ENCODE measurements around the gene IGFL1.
A peak's percentile ranks its signal among the peaks of the same experiment; 100 is the strongest.
"Not testable (repeated sequence)": the region's sequence is repeated elsewhere in the genome, so short reads cannot be mapped to it uniquely, and the experiment has no call there.

IGFL1 gene

DNA sequence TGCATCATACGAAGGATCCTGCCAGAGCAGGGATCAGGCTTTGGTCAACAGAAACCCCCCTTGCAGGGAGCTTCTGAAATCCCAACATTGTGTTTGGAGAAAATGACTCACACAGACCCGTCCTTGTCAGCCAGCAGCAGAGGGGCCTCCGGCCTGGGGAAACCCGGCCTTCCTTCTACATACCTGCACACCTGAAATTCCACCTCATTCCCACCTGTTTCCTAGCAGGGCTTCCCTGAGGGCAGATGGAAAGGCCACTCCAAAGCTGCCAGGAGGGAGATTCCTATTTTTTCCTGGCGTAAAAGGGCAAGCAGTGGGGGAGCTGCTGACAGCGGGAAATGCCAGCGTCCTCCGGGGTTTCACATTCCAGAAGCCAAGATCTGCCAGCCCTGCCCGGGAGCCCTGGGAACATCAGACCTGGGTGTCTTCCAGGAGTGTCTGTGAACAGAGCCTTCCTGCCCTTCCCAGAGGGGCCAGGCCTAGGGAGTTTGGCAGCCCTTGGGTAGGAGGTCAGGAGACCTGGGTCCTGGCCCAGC is 3.0 kb upstream of the IGFL1 start:
- no peak for ATAC-seq

DNA sequence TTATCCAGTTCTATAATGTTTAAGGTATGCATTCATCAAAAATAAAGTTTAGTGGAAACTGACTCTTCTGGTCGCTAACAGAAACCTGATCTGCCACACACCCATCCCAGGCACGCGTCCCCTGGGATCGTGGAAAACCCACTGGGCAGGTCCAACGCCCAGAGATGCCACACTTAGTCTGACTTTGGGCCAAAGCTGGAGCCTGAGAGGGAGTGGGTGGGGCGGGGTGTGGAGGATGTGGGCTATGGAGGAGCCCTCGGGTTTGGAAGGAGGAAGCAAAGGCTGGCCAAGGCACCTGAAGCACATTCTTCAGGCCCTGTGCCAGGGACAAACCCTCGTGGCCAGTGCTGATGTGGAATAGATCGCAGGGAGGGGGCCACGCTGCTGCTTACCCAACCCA is 2.5 kb downstream of the IGFL1 start:
- no peak for ATAC-seq

DNA sequence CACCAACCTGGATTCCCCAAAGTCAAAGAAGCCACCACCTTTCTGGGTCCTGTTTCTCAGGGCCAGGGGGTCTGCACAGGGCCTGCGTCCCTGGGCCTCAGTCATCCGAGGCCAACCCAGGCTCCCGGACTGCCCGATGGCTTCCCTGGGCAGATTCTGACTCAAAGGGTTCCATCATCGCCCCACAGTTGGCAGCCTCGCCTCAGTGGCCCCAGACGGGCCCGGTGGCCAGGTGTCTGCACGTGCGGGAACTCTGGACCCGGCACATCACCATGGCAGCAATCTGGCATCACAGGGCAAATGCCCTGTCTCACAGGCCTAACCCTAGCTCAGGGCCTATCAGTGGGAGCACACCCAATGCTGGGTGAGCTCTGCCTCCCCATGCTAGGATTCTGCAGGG is 2.9 kb downstream of the IGFL1 start:
- ATAC-seq, result no peak

DNA sequence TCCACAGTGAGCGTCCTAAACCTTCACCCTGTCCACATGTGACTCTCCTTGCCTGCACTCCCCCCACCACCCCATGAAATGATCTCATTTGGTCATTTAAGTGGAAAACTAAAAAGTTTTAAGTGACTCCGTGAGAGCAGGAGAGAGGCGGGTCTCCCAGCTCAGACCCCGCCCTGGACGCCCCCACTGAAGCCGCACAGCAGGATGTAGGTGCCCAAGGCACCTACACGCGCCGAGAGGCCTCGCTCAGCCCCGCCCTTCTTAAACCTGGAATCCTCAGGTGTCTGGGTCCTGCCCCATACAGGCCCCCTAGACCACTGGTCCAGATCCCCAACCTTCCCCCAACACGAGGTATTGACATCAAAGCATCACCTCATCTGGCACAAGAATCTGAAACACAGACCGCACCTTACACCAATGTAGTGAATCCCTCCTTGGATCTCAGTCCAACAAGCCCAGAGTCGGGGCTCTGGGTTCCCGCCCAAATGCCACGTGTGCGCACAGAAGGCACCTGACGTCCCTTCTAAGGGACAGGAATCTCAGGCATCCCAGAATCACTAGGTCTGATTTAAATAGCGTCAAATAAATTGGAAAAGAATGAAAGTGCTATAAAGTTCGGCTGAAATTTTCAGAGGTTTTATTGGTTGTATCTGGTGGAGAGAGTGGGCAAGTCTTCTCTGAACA is 3.5 kb downstream of the IGFL1 start:
- no peak for ATAC-seq

DNA sequence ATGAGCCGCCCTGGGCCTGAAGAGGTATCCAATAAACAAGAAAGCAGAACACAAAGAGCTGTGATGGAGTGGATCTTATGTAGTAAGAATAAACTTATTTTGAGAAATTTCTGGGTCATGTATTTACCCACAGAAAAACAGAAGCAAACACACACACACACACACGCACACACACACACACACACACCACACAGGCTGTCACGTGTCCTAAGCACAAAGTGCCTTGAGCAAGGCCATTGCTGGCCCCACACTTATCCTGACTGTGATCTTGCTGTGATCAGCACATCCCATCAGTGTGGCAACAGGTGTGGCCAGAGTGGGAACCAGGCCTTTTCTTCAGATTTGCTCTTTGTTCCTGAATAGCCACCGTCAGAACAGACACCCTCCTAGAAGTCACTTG is 4.3 kb downstream of the IGFL1 start:
- ATAC-seq, result not testable (repeated sequence)

DNA sequence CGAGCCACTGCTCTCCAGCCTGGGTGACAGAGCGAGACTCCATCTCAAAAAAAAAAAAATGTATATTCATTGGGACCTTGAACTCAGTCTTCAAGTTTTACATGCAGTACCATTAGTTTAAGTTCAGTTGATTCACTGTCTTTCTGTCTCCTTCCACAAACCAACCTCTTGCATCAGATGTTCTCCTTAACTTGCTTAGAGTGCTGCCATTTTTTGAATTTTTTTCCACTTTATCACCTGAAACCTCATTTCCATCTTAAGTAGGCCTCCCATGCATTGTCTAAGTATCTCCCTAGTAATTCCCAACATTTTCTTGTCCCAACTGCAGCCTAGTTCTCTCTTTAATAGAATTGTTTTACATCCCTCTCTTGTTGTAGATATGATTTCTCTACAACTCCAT is 8.6 kb downstream of the IGFL1 start:
- not testable (repeated sequence) for ATAC-seq

DNA sequence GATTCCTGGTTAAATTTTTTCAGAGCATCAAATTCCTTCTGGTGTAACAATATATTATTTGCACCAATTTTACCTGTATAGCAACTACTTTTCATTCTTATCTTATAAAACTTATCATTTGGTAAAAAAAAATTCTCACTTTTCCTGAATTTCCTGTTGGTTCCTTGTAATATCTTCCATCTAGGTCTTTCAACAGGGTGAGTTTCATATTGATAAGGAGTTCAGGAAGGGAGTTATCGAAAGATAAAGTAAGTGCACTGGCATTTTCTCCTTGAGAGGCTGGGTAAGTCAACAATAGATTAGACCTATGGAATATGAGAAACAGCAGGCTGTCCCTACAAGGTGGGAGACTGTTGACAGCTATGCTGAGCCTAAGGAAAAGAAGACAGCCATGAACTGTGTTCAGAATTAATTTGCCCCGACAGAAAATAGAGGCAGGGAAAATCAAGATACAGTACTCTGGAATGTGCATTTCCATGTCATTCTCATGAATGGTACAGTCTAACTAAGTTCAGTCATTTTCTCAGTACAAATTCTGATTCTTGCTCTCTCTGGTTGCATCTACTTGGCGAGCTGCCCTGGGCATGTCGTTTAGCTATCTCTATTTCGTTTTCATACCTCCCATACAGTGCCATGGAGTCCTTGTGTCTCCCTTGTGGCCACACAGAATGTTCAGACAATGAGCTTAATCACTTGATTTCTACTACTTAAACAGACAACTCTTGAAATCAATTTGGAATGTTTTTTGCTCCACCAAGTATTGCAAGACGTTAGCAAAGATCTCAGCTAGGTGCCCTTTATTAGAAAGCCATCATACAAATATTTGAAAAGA is 9.9 kb downstream of the IGFL1 start:
- no peak for ATAC-seq

DNA sequence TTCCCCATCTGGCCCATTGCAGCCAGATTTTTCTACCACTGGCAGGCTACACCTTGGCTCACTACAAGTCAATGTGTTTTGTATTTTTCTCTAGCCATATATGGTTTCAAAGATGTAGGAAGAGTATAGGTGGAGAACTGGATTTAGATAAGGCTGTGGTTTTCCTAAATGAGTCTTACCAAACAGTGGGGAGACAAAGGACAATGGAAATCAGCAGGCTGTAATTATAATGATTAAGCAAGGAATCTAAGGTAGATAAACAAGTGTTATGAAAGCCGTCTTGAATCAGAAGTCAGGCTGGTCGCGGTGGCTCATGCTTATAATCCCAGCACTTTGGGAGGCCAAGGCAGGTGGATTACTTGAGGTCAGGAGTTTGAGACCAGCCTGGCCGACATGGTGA is 11.2 kb downstream of the IGFL1 start:
- no peak for ATAC-seq

DNA sequence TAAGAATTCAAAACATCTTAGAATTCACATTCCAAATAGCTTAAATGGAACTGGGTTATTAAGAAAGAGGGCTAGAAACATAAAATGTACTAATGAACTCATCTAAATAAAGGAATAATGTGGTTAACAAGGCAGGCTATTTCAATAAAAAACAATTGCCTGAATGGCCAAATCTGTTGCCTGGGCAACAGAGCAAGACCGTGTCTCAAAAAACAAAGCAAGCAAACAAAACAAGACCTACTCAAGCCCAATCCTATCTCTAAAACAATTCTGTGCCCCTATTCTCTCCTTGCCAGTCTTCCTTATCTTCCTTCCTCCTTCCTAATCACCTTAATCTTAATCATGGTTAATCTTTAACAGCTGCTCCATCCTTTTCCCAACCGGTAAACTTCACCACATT is 12.1 kb downstream of the IGFL1 start:
- no peak for ATAC-seq

DNA sequence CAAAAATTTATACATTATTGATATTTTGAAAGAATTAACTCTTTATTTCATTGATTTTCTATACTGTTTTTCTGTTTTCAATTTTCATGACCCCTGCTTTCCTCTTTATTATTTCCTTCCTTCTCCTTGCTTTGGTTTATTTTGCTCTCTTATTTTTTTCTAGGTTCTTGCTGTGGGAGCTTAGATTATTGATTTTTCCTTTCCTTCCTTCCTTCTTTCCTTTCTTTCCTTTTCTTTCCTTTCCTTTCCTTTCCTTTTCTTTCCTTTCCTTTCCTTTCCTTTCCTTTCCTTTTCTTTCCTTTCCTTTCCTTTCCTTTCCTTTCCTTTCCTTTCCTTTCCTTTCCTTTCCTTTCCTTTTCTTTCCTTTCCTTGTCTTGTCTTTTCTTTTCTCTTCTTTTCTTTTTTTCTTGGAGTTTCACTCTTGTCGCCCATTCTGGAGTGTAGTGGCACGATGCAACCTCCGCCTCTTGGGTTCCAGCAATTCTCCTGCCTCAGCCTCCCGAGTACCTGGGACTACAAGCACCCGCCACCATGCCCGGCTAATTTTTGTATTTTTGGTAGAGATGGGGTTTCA is 13.6 kb downstream of the IGFL1 start:
- not testable (repeated sequence) for ATAC-seq

DNA sequence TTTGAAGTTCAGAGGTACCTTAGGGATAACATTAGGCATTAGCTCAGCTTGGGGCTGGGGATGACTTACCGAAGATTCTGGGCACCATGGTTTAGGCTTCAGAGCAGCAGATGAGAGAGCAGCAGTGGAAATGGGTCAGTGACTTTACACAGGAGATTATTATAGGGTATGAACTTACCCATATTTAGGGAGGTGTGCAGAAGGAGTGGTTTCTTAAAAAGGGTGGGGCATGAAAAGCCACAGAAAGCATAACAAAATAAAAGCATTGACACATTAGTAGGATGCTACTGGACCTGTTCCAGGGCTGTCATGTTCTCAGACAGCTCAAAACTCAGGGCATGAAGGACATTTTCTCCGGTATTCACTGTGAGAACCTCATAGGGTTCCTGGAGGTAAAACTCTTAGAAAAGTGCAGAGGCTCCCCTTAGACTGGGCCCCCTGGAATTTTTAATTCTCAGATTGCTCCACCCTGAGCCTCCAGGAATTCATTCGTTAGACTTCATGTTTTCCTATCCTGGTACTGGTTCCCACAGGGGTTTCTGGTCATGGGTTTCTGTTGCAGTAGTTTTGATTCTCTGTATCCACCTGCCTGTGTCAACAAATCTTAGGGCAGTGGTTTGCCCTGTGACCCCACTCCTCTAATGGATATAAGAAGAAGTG is 20.7 kb downstream of the IGFL1 start:
- no peak for ATAC-seq

DNA sequence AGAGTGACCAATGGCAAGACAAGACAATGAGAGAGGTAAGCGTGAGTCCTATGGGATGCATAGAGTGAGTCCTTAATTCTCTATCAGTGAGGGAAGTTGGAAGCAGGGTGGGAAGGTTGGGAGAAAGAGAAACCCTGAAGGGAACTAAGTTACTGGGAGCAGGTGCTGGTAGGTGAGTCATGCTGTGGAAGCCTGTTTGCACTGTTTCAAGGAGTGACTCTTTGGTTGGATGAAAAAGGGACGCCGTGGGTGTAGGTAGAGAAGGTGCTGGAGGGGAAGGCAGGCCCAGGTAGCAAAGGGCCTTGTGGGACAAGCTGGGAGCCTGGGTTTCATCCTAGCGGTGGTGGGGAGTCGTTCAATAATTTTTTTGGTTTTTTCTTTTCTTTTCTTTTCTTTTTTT is 21.9 kb downstream of the IGFL1 start:
- no peak for ATAC-seq

DNA sequence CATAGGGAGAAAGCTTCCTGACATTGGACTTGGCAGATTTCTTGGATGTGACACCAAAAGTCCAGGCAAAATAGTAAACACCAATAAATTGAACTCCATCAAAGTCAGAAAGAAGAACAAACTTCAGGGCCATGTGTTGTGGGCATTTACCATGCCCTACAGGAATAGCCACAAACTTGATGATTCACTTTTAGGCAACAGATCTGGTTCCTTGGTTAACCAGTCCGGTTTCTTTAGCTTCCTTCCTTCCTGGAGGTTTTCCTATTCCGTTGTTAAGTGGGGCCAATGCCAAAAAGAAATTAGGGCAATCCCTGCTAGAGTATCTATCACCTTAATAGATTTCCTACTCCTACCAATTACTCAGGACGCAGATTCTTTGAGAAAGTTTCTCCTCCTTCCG is 25.2 kb downstream of the IGFL1 start:
- ATAC-seq, result no peak

DNA sequence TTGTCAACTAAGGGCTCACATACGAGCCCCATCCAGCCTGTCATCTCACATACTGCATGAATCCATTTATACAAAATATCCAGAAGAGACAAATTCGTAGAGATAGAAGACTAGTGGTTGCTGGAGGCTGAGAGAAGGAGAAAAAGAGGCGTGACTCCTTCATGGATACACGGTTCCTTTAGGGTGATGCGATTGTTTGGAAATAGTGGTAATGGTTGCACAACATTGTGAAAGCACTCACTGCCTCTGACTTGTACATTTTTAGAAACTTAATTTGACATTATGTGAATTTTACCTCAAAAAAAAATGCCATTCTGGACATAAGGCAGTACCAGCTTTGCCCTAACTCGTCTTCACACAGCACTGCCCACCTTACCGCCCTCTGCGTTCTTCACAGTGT is 27.3 kb downstream of the IGFL1 start:
- no peak for ATAC-seq

DNA sequence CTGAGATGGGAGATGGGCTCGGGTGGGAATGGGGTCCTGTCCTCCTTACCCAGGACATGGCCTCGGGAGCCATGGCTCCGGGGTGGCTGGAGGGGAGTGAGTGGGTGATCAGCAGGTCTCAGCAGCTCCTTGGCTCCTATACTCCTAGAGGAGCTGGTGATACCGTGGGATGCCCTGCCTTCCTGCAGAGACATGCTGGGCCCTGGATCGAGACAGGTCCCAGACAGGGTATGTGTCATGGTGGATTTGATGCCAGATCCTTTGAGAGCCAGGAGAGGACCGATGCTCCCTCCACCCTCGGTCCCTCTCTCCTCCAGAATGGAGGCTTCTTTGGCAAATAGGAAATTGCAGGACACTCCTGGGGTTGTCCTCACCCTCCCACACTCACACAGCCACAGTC is 32.0 kb downstream of the IGFL1 start:
- not testable (repeated sequence) for ATAC-seq

DNA sequence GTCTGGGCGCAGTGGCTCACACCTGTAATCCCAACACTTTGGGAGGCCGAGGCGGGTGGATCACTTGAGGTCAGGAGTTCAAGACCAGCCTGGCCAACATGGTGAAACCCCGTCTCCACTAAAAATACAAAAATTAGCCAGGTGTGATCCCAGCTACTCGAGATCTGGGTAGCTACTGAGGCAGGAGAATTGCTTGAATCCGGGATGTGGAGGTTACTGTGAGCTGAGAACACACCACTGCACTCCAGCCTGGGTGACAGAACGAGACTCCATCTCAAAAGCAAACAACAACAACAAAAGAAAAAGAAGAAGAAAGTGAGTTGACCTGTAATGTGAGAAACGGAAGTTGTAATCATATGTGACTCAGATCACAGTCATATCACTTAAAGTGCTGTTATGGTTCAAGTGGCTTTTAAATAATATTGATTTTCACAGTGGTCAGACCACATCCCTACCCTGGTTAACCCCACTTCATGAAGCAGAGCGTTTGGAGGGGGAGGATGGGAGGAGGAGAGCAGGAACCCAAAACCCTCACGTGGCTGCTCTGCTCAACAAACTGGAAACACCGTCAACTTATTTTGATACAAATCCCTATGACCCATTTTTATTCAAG is 33.2 kb downstream of the IGFL1 start:
- ATAC-seq, result peak; percentile 89 to 95

DNA sequence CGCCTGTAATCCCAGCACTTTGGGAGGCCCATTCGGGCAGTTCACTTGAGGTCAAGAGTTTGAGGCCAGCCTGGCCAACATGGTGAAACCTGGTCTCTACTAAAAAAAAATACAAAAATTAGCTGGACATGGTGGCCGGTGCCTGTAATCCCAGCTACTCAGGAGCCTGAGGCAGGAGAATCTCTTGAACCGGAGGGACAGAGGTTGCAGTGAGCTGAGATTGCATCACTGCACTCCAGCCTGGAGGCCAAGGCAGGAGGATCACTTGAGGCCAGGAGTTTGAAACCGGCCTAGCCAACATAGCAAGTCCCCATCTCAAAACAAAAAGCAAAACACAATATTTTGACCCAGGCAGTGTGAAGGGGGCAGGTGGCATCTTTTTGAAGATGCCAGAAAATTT is 35.3 kb downstream of the IGFL1 start:
- not testable (repeated sequence) for ATAC-seq

DNA sequence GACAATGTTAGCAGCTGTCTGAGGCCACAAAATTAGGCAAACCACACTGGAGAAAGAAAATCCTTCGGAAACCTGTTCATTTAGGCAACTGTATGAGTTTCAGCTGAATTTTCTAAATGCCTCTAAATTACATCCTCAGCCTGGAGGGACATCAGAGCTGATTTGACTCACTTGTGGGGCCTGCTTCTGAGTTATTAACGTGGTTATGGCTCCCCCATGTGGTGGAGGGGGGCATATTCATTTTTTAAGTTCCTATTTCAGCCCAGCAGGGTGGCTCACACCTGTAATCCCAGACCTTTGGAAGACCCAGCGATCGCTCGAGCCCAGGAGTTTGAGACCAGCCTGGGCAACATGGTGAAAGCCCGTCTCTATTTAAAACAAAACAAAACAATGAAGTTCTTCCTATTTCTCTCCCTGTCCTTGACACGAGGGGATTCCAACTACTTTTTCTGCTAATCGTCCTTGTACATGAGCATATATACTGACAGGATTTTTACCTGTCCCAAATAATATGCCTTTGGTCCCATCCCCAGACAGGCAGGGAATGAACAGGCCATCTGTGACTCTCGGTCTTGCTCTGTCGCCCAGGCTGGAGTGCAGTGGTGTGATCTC is 35.8 kb downstream of the IGFL1 start:
- peak; percentile 65 to 68 for ATAC-seq

DNA sequence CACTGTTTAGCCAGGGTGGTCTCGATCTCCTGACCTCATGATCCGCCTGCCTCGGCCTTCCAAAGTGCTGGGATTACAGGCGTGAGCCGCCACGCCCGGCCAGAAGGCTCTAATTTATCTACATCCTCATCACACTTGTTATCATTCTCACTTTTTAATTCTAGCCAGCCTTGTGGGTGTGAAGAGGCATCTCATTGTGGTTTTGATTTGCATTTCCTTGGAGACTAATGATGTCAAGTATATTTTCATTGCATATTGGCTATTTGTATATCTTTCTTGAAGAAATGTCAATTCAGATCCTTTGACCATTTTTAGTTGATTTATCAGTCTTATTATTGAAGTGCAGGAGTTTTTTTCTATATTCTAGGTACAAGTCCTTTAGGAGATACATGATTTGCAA is 39.6 kb downstream of the IGFL1 start:
- no peak for ATAC-seq

DNA sequence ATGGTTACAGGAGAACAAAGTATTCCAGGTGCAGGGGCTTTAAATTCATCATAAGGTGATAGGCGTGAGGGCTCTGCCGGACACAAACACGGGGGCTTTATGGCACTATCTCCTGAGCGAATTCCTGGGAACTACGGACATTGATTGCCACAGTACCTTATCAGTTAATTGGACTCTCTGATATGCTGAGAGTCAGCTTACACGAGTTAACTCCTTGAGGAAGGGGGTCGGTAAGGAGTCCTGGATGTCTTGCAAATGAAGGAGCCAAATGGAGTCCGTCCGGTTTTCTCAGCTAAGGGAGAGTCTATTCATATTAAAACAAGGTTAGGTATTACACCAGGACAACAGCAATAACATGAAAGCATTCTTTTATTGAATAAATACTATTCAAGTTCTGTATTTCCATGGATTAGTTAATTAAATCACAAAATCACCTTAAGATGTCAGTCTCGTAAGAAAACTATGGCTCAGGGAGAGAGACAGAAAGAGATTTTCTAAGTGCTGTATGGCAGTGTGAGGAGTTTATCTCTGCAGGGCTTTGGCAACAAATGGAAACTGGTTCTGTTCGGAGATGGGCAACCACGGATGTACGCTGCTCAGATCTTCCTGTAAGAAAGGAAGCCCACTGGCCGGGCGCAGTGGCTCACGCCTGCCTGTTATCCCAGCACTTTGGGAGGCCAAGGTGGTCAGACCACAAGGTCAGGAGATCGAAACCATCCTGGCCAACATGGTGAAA is 41.1 kb downstream of the IGFL1 start:
- ATAC-seq, result no peak

DNA sequence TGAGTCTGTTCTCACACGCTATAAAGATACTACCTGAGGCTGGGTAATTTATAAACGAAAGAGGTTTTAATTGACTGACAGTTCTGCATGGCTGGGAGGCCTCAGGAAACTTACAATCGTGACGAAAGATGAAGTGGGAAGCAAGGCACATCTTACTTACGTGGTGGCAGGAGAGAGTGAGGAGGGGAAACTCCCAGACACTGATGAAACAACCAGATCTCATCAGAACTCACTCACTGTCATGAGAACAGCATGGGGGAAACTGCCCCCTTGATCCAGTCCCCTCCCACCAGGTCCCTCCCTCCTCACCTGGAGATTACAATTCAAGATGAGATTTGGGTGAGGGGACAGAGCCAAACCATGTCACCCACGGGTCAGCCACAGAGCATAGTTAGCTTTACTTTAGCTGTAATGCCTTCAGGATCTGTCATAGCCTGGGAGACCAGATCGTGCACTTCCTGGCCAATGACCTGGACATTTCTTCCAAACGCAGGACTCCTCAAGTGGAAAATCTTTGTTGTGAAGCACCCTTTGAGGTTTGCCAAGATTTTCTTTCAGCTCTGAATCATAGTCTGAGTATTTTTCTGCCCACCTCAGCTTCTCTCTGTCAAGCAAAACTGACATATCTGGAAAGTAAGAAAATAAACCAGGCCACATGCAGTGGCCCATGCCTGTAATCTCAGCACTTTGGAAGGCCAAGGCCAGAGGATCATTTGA is 42.1 kb downstream of the IGFL1 start:
- ATAC-seq, result no peak

All from activated CD4-positive, CD25-positive, alpha-beta regulatory T cell treated with anti-CD3 and anti-CD28 coated beads, Interleukin-2, amount 50 U/mL, for 24 hours (primary cell).